Mesenchymal stem cell (in vitro differentiated cells and primary cell): ENCODE data around the gene ZSWIM3.
A peak's percentile ranks its signal among the peaks of the same experiment; 100 is the strongest.

Experiments
- DNase-seq: peaks from one replicate; pipeline ENCODE4 v3.0.0-alpha.2; 2013
- H2AFZ ChIP-seq: one replicate; pipeline ENCODE4 v1.6.1; 2013; ENCODE audit warnings: low read depth, mild to moderate bottlenecking, control low read depth, inconsistent platforms, low read length, moderate library complexity
- H2AK5ac ChIP-seq: 2 replicates; pipeline ENCODE4 v1.6.1; 2013; ENCODE audit warnings: low read length, moderate library complexity, mild to moderate bottlenecking, inconsistent platforms; ENCODE audit not compliant: severe bottlenecking
- H2BK120ac ChIP-seq: one replicate; pipeline ENCODE4 v1.6.1; 2013; ENCODE audit warnings: low read depth, mild to moderate bottlenecking, inconsistent platforms, low read length, moderate library complexity
- H2BK12ac ChIP-seq, 2 experiments: one replicate each; pipeline ENCODE4 v1.6.1; 2013; ENCODE audit warnings: inconsistent platforms in 2 of 2, low read length in 2 of 2, mild to moderate bottlenecking in 2 of 2, moderate library complexity in 2 of 2, control low read depth in 1 of 2
- H2BK15ac ChIP-seq: one replicate; pipeline ENCODE4 v1.6.1; 2013; ENCODE audit warnings: mild to moderate bottlenecking, low read depth, inconsistent platforms; ENCODE audit not compliant: poor library complexity, severe bottlenecking
- H2BK5ac ChIP-seq: 2 replicates; pipeline ENCODE4 v1.6.1; 2013; ENCODE audit warnings: low read depth, mild to moderate bottlenecking, low read length, control low read depth, inconsistent platforms; ENCODE audit not compliant: poor library complexity, severe bottlenecking
- H3K14ac ChIP-seq, 2 experiments: one replicate each; pipeline ENCODE4 v1.6.1; 2013; ENCODE audit warnings: inconsistent platforms in 2 of 2, low read length in 2 of 2, control low read depth in 1 of 2, mild to moderate bottlenecking in 1 of 2, moderate library complexity in 1 of 2
- H3K18ac ChIP-seq, 2 experiments: one replicate each; pipeline ENCODE4 v1.6.1; 2013; ENCODE audit warnings: inconsistent platforms in 2 of 2, low read length in 2 of 2, control low read depth in 1 of 2, low read depth in 1 of 2, mild to moderate bottlenecking in 1 of 2
- H3K23ac ChIP-seq, 2 experiments: one replicate each; pipeline ENCODE4 v1.6.1; 2013; ENCODE audit warnings: inconsistent platforms in 2 of 2, low read length in 2 of 2, mild to moderate bottlenecking in 2 of 2, moderate library complexity in 2 of 2, control low read depth in 1 of 2
- H3K27ac ChIP-seq: 2 replicates; pipeline ENCODE4 v1.5.1; 2013; ENCODE audit warnings: mild to moderate bottlenecking, moderate library complexity, low read length, control low read depth, inconsistent platforms; ENCODE audit not compliant: poor library complexity, severe bottlenecking
- H3K27me3 ChIP-seq, 2 experiments: 2 replicates each; pipeline versions ENCODE4 v1.6.1 to v1.7.0; 2013; ENCODE audit warnings: low read length in 2 of 2, mild to moderate bottlenecking in 2 of 2, moderate library complexity in 2 of 2, control low read depth in 1 of 2, inconsistent platforms in 1 of 2; ENCODE audit not compliant: control insufficient read depth in 1 of 2, insufficient read depth in 1 of 2
- H3K36me3 ChIP-seq, 2 experiments: 2 replicates each; pipeline versions ENCODE4 v1.6.1 to v1.7.0; 2013; ENCODE audit warnings: low read length in 2 of 2, control low read depth in 1 of 2, inconsistent platforms in 1 of 2, low read depth in 1 of 2, mild to moderate bottlenecking in 1 of 2; ENCODE audit not compliant: insufficient read depth in 2 of 2, control insufficient read depth in 1 of 2
- H3K4ac ChIP-seq, 2 experiments: one replicate each; pipeline ENCODE4 v1.6.1; 2013; ENCODE audit warnings: inconsistent platforms in 2 of 2, low read length in 2 of 2, mild to moderate bottlenecking in 2 of 2, moderate library complexity in 2 of 2, control low read depth in 1 of 2, low read depth in 1 of 2
- H3K4me1 ChIP-seq: 2 replicates; pipeline ENCODE4 v1.6.1; 2013; ENCODE audit warnings: low read depth, low read length, control low read depth; ENCODE audit not compliant: control insufficient read depth, insufficient read depth
- H3K4me2 ChIP-seq: 2 replicates; pipeline ENCODE4 v1.6.1; 2013; ENCODE audit warnings: low read length, mild to moderate bottlenecking, inconsistent platforms; ENCODE audit not compliant: poor library complexity, severe bottlenecking
- H3K4me3 ChIP-seq, 2 experiments: 2 replicates each; pipeline versions ENCODE4 v1.5.1 to v1.7.0; 2013; ENCODE audit warnings: low read length in 2 of 2, mild to moderate bottlenecking in 2 of 2, control low read depth in 1 of 2, low read depth in 1 of 2; ENCODE audit not compliant: insufficient read depth in 1 of 2
- H3K79me1 ChIP-seq: replicated peaks from 2 replicates; pipeline ENCODE4 v1.6.1; 2013; ENCODE audit warnings: mild to moderate bottlenecking, control low read depth, low read length, inconsistent platforms; ENCODE audit not compliant: poor library complexity, severe bottlenecking
- H3K9ac ChIP-seq: 2 replicates; pipeline ENCODE4 v1.7.0; 2013; ENCODE audit warnings: mild to moderate bottlenecking, low read length, moderate library complexity
- H3K9me3 ChIP-seq: 2 replicates; pipeline ENCODE4 v1.7.0; 2013; ENCODE audit warnings: mild to moderate bottlenecking, low read length; ENCODE audit not compliant: control insufficient read depth
- H4K8ac ChIP-seq: one replicate; pipeline ENCODE4 v1.6.1; 2013; ENCODE audit warnings: inconsistent platforms, mild to moderate bottlenecking, low read length, moderate library complexity
- H4K91ac ChIP-seq: one replicate; pipeline ENCODE4 v1.6.1; 2013; ENCODE audit warnings: mild to moderate bottlenecking, low read length, inconsistent platforms
- WGBS: methylation state at CpG from one replicate; pipeline ENCODE4 v1.1.7; 2013; ENCODE audit warnings: mixed read lengths; 5-methylcytosine and 5-hydroxymethylcytosine counted together

The ZSWIM3 gene

GRCh38 chr20:45817376-45818194, 39.8 kb upstream of the ZSWIM3 start:
- 31% methylated on average over 9 of the region's 9 CpGs for WGBS

GRCh38 chr20:45818239-45818638, 39.2 kb upstream of the ZSWIM3 start:
- no peak overlapping the region for H3K23ac ChIP-seq
- peaks cover 14% of the 10 kb centered on the region for H3K79me1 ChIP-seq
- no peak overlapping the region for H3K4me2 ChIP-seq
- H3K4me1 ChIP-seq = peaks cover 16% of the 10 kb centered on the region
- H2AK5ac ChIP-seq = peak overlapping the region; percentile 90
- H2BK120ac ChIP-seq = no peak overlapping the region
- H2BK12ac ChIP-seq = no peak overlapping the region
- H3K27ac ChIP-seq = peak overlapping the region; percentile 81
- 81% methylated on average over 3 of the region's 3 CpGs for WGBS
- H3K9ac ChIP-seq = no peak overlapping the region
- no peak overlapping the region for H4K91ac ChIP-seq
- H3K14ac ChIP-seq = no peak overlapping the region
- H3K4ac ChIP-seq = no peak overlapping the region
- H2BK5ac ChIP-seq = no peak overlapping the region
- no peak overlapping the region for H3K4me3 ChIP-seq
- no peak overlapping the region for H2BK15ac ChIP-seq
- no peak for DNase-seq
- peaks cover 5 to 13% of the 10 kb centered on the region in 2 experiments for H3K27me3 ChIP-seq
- no peak overlapping the region for H2AFZ ChIP-seq
- no peaks in the 10 kb centered on the region for H3K9me3 ChIP-seq
- H3K18ac ChIP-seq = no peak overlapping the region
- H4K8ac ChIP-seq = no peak overlapping the region
- no peaks in the 10 kb centered on the region for H3K36me3 ChIP-seq

More at GRCh38 chr20:45817376-45818194, 39.8 kb upstream of the ZSWIM3 start:
- H3K4me2 ChIP-seq = peak overlapping the region; percentile 31
- H3K9ac ChIP-seq = no peak overlapping the region
- H3K23ac ChIP-seq = no peak overlapping the region
- peak overlapping the region; percentile 12 for H4K8ac ChIP-seq
- H3K9me3 ChIP-seq = no peaks in the 10 kb centered on the region
- H2BK15ac ChIP-seq = no peak overlapping the region
- H2AFZ ChIP-seq = no peak overlapping the region
- peak overlapping the region in 1 of 2 experiments; percentile 59 for H2BK12ac ChIP-seq
- H2BK5ac ChIP-seq = no peak overlapping the region
- no peak overlapping the region for H2BK120ac ChIP-seq
- peak overlapping the region; percentile 90 for H2AK5ac ChIP-seq
- peak overlapping the region; percentile 81 for H3K27ac ChIP-seq
- H3K27me3 ChIP-seq = peaks cover 3 to 7% of the 10 kb centered on the region in 2 experiments
- no peak overlapping the region for H3K14ac ChIP-seq
- peaks cover 19% of the 10 kb centered on the region for H3K79me1 ChIP-seq
- H4K91ac ChIP-seq = peak overlapping the region; percentile 61
- no peak overlapping the region for H3K4me3 ChIP-seq
- H3K4ac ChIP-seq = no peak overlapping the region
- H3K36me3 ChIP-seq = no peaks in the 10 kb centered on the region
- DNase-seq = peak; percentile 86
- peaks cover 18% of the 10 kb centered on the region for H3K4me1 ChIP-seq
- H3K18ac ChIP-seq = peak overlapping the region in 1 of 2 experiments; percentile 29

GRCh38 chr20:45819466-45819865, 37.9 kb upstream of the ZSWIM3 start:
- Histone ChIP-seq H4K8ac (no peak overlapping the region), H3K36me3 (no peaks in the 10 kb centered on the region), H2AFZ (no peak overlapping the region), H3K27ac (no peak overlapping the region), H3K4ac (no peak overlapping the region), H2BK120ac (no peak overlapping the region), H2BK15ac (no peak overlapping the region), H3K9me3 (no peaks in the 10 kb centered on the region), H2BK12ac (peak overlapping the region in 1 of 2 experiments; percentile 19), H3K27me3 (peaks cover 15 to 16% of the 10 kb centered on the region in 2 experiments), H3K4me1 (peaks cover 23% of the 10 kb centered on the region), H3K4me2 (no peak overlapping the region), H2AK5ac (peak overlapping the region; percentile 58), H3K4me3 (no peak overlapping the region), H3K79me1 (peaks cover 12% of the 10 kb centered on the region), H2BK5ac (no peak overlapping the region), H3K18ac (no peak overlapping the region), H4K91ac (no peak overlapping the region), H3K14ac (no peak overlapping the region), H3K9ac (no peak overlapping the region), H3K23ac (no peak overlapping the region)
- 100% methylated on average over 4 of the region's 4 CpGs for WGBS
- DNase-seq = no peak

- Histone ChIP-seq H2BK5ac (no peak overlapping the region), H3K4me3 (no peak overlapping the region), H4K91ac (no peak overlapping the region), H3K14ac (no peak overlapping the region), H3K36me3 (no peaks in the 10 kb centered on the region), H3K23ac (no peak overlapping the region), H3K9me3 (no peaks in the 10 kb centered on the region), H3K79me1 (peaks cover 3% of the 10 kb centered on the region), H3K27ac (no peak overlapping the region), H3K18ac (no peak overlapping the region), H3K4me1 (peaks cover 30% of the 10 kb centered on the region), H2BK15ac (no peak overlapping the region), H3K4me2 (no peak overlapping the region), H2AFZ (no peak overlapping the region), H2BK120ac (no peak overlapping the region), H3K9ac (no peak overlapping the region), H2BK12ac (no peak overlapping the region), H2AK5ac (peak overlapping the region; percentile 32), H4K8ac (no peak overlapping the region), H3K27me3 (peaks cover 15 to 16% of the 10 kb centered on the region in 2 experiments), H3K4ac (peak overlapping the region in 1 of 2 experiments; percentile 26)
- WGBS = 71% methylated on average over 2 of the region's 2 CpGs
- DNase-seq = no peak
Measured at GRCh38 chr20:45821947-45822346, 35.5 kb upstream of the ZSWIM3 start.
